DMS 273 (cell line): ENCODE results near the gene ENTPD3.

Experiments
- DNase-seq: peaks from one replicate; lab custom pipeline; 2025; ENCODE audit not compliant: unreplicated experiment; lab: John Stamatoyannopoulos, UW

The ENTPD3 gene

GRCh38 chr3:40404591-40405198 lies 17.7 kb downstream of the ENTPD3 start:
- DNase-seq: no peak

GRCh38 chr3:40407007-40407406 lies 20.0 kb downstream of the ENTPD3 start:
- no peak for DNase-seq

- no peak for DNase-seq
Observed at GRCh38 chr3:40407611-40408010, 20.6 kb downstream of the ENTPD3 start.

GRCh38 chr3:40414270-40414669 lies 27.3 kb downstream of the ENTPD3 start:
- DNase-seq: peak; percentile 9

- DNase-seq: no peak
Observed at GRCh38 chr3:40417845-40418543, 31.0 kb downstream of the ENTPD3 start.

GRCh38 chr3:40422861-40423260 lies 35.9 kb downstream of the ENTPD3 start:
- DNase-seq: no peak

GRCh38 chr3:40427045-40427669 lies 40.2 kb downstream of the ENTPD3 start:
- no peak for DNase-seq

- DNase-seq: peak; percentile 6
Observed at GRCh38 chr3:40432793-40433192, 45.8 kb downstream of the ENTPD3 start.

GRCh38 chr3:40437889-40438288 lies 50.9 kb downstream of the ENTPD3 start:
- DNase-seq: no peak

GRCh38 chr3:40445062-40445461 lies 58.1 kb downstream of the ENTPD3 start:
- DNase-seq: no peak

GRCh38 chr3:40445880-40446279 lies 58.9 kb downstream of the ENTPD3 start:
- no peak for DNase-seq

- no peak for DNase-seq
Observed at GRCh38 chr3:40450438-40450837, 63.5 kb downstream of the ENTPD3 start.

- no peak for DNase-seq
Observed at GRCh38 chr3:40451551-40451950, 64.6 kb downstream of the ENTPD3 start.

GRCh38 chr3:40452057-40452456 lies 65.1 kb downstream of the ENTPD3 start:
- DNase-seq: no peak

- no peak for DNase-seq
Observed at GRCh38 chr3:40452562-40452875, 65.5 kb downstream of the ENTPD3 start.

- DNase-seq: peak; percentile 98
Observed at GRCh38 chr3:40452876-40453730, 66.1 kb downstream of the ENTPD3 start.

- DNase-seq: no peak
Observed at GRCh38 chr3:40453933-40454332, 66.9 kb downstream of the ENTPD3 start.

GRCh38 chr3:40455328-40455727 lies 68.3 kb downstream of the ENTPD3 start:
- DNase-seq: no peak

GRCh38 chr3:40456279-40456939 lies 69.4 kb downstream of the ENTPD3 start:
- DNase-seq: no peak

GRCh38 chr3:40456940-40457823 lies 70.2 kb downstream of the ENTPD3 start, which contains the start of gene RPL14:
RPL14 (plus strand) TSS chr3:40457339; CDS start chr3:40457472, 133 bp downstream.
- peak; percentile 97 for DNase-seq
